ENCODE measurements around the gene GNAQ. TPM values are rescaled to one million over a fixed set of nuclear protein-coding genes. Genes with fewer than 3 reads are reported as not detected.

Gene GNAQ
- total and polyA plus RNA-seq, 2 of the 13 experiments (the other 11 are each of a cell fraction or from before 2014, with no cell fraction given): 16.5 to 17.7 TPM

DNA sequence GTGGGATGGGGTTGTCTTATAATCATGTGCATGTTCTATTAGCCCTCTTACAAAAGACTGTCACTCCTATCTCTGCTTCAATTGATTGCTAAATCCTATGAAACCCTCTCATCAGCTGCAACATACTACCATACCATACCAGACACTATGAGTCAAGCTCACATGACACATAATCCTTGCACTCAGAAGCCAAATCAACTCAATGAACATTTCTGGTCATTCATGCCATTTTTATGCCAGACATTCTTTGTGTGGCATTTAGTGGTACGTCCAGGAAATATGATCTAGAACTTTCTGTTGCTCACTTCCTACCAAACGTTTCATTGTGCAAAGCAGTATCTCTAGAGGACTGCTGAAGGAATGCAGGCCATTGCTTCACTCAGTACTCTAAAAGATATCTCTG lies 224.3 kb downstream of the GNAQ start (continued):
- TF ChIP-seq, protein P1, sequence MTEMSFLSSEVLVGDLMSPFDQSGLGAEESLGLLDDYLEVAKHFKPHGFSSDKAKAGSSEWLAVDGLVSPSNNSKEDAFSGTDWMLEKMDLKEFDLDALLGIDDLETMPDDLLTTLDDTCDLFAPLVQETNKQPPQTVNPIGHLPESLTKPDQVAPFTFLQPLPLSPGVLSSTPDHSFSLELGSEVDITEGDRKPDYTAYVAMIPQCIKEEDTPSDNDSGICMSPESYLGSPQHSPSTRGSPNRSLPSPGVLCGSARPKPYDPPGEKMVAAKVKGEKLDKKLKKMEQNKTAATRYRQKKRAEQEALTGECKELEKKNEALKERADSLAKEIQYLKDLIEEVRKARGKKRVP (CRISPR knock-in tag; IDR thresholded peaks at IDR 0.05): peak in 1 of 2 experiments; percentile 65; a peak in 1 of 4 replicates
- TF ChIP-seq RAD21 (CRISPR knock-in tag; IDR thresholded peaks at IDR 0.05) (0 out of 2 replicates have a peak, but pooled peaks have one; percentile 14), ZFX (CRISPR knock-in tag; IDR thresholded peaks at IDR 0.05; ENCODE audit: low read depth) (no peak; the same call in 1 of the 2 replicates), ATM (IDR thresholded peaks at IDR 0.05; ENCODE audit: borderline replicate concordance) (no peak), ZSCAN30 (CRISPR knock-in tag; IDR thresholded peaks at IDR 0.05) (no peak), ZBTB3 (CRISPR knock-in tag; IDR thresholded peaks at IDR 0.05; ENCODE audit: borderline replicate concordance, low read depth) (no peak), ZNF792 (CRISPR knock-in tag; IDR thresholded peaks at IDR 0.05) (no peak), TARDBP (CRISPR knock-in tag; IDR thresholded peaks at IDR 0.05) (no peak), ZNF598 (CRISPR knock-in tag; IDR thresholded peaks at IDR 0.05; ENCODE audit: borderline replicate concordance) (no peak), RBM22 (optimal IDR thresholded peaks at IDR 0.05; ENCODE audit: low read length) (no peak), ZNF781 (CRISPR knock-in tag; IDR thresholded peaks at IDR 0.05; ENCODE audit: borderline replicate concordance, not compliant biosample characterization) (no peak), ZNF670 (CRISPR knock-in tag; IDR thresholded peaks at IDR 0.05; ENCODE audit: borderline replicate concordance) (no peak), SALL2 (CRISPR knock-in tag; IDR thresholded peaks at IDR 0.05) (no peak), HCFC1 (IDR thresholded peaks at IDR 0.05; ENCODE audit: low read depth, low read length) (no peak), TBX3 (IDR thresholded peaks at IDR 0.05; ENCODE audit: borderline replicate concordance) (no peak), PAX8 (CRISPR knock-in tag; IDR thresholded peaks at IDR 0.05; ENCODE audit: borderline replicate concordance) (no peak), SKI (IDR thresholded peaks at IDR 0.05; ENCODE audit: partially characterized antibody) (peak; percentile 27), FOSL2 (CRISPR knock-in tag; IDR thresholded peaks at IDR 0.05) (peak; percentile 89), CEBPB (IDR thresholded peaks at IDR 0.05; ENCODE audit: borderline replicate concordance, low read depth, low read length) (peak; percentile 88)
- TF ChIP-seq, protein P2, sequence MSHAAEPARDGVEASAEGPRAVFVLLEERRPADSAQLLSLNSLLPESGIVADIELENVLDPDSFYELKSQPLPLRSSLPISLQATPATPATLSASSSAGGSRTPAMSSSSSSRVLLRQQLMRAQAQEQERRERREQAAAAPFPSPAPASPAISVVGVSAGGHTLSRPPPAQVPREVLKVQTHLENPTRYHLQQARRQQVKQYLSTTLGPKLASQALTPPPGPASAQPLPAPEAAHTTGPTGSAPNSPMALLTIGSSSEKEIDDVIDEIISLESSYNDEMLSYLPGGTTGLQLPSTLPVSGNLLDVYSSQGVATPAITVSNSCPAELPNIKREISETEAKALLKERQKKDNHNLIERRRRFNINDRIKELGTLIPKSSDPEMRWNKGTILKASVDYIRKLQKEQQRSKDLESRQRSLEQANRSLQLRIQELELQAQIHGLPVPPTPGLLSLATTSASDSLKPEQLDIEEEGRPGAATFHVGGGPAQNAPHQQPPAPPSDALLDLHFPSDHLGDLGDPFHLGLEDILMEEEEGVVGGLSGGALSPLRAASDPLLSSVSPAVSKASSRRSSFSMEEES (CRISPR knock-in tag; IDR thresholded peaks at IDR 0.05): peak; percentile 89
- TF ChIP-seq, protein P3, sequence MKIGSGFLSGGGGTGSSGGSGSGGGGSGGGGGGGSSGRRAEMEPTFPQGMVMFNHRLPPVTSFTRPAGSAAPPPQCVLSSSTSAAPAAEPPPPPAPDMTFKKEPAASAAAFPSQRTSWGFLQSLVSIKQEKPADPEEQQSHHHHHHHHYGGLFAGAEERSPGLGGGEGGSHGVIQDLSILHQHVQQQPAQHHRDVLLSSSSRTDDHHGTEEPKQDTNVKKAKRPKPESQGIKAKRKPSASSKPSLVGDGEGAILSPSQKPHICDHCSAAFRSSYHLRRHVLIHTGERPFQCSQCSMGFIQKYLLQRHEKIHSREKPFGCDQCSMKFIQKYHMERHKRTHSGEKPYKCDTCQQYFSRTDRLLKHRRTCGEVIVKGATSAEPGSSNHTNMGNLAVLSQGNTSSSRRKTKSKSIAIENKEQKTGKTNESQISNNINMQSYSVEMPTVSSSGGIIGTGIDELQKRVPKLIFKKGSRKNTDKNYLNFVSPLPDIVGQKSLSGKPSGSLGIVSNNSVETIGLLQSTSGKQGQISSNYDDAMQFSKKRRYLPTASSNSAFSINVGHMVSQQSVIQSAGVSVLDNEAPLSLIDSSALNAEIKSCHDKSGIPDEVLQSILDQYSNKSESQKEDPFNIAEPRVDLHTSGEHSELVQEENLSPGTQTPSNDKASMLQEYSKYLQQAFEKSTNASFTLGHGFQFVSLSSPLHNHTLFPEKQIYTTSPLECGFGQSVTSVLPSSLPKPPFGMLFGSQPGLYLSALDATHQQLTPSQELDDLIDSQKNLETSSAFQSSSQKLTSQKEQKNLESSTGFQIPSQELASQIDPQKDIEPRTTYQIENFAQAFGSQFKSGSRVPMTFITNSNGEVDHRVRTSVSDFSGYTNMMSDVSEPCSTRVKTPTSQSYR (CRISPR knock-in tag; IDR thresholded peaks at IDR 0.05; ENCODE audit: borderline replicate concordance): no peak
- TF ChIP-seq, protein P4, sequence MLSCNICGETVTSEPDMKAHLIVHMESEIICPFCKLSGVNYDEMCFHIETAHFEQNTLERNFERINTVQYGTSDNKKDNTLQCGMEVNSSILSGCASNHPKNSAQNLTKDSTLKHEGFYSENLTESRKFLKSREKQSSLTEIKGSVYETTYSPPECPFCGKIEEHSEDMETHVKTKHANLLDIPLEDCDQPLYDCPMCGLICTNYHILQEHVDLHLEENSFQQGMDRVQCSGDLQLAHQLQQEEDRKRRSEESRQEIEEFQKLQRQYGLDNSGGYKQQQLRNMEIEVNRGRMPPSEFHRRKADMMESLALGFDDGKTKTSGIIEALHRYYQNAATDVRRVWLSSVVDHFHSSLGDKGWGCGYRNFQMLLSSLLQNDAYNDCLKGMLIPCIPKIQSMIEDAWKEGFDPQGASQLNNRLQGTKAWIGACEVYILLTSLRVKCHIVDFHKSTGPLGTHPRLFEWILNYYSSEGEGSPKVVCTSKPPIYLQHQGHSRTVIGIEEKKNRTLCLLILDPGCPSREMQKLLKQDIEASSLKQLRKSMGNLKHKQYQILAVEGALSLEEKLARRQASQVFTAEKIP (CRISPR knock-in tag; IDR thresholded peaks at IDR 0.05; ENCODE audit: borderline replicate concordance): no peak
- TF ChIP-seq, protein P5, sequence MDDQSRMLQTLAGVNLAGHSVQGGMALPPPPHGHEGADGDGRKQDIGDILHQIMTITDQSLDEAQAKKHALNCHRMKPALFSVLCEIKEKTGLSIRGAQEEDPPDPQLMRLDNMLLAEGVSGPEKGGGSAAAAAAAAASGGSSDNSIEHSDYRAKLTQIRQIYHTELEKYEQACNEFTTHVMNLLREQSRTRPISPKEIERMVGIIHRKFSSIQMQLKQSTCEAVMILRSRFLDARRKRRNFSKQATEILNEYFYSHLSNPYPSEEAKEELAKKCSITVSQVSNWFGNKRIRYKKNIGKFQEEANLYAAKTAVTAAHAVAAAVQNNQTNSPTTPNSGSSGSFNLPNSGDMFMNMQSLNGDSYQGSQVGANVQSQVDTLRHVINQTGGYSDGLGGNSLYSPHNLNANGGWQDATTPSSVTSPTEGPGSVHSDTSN (CRISPR knock-in tag; IDR thresholded peaks at IDR 0.05; ENCODE audit: borderline replicate concordance): no peak

Data from HepG2 (cell line).